GM12892 (cell line): Measurements from ENCODE around the gene FCHO2.

ENCODE experiments used
- DNase-seq: peaks from one replicate; pipeline ENCODE4 v3.0.0; 2011; ENCODE audit not compliant: insufficient read length
- FAIRE-seq: peaks from 2 replicates; lab custom pipeline; 2011; peaks lifted over from hg19 to GRCh38; lab: Jason Lieb, UNC
- POLR2A ChIP-seq: IDR thresholded peaks from 2 replicates; pipeline ENCODE4 v1.6.1; 2011; ENCODE audit warnings: low read depth, low read length, control low read depth
- POLR2AphosphoS5 ChIP-seq: IDR thresholded peaks from 2 replicates; pipeline ENCODE4 v1.6.1; 2011; ENCODE audit warnings: low read depth, low read length, control low read depth
- TAF1 ChIP-seq: IDR thresholded peaks from 2 replicates; pipeline ENCODE4 v1.6.1; 2011; ENCODE audit warnings: low read depth, mild to moderate bottlenecking, control low read depth, low read length, borderline replicate concordance

The FCHO2 gene

GRCh38 chr5:73044546-73044945 lies 88.7 kb downstream of the FCHO2 start:
- TF ChIP-seq POLR2AphosphoS5 = no peak
- TF ChIP-seq TAF1 = no peak
- no peak for TF ChIP-seq POLR2A
- no peak for FAIRE-seq
- no peak for DNase-seq

- DNase-seq (no peak), FAIRE-seq (no peak)
- no peak for TF ChIP-seq POLR2AphosphoS5
- TF ChIP-seq TAF1 = no peak
These were observed 89.8 kb downstream of the FCHO2 start for GRCh38 chr5:73045623-73046022.

GRCh38 chr5:73061593-73061992 lies 105.8 kb downstream of the FCHO2 start:
- FAIRE-seq (no peak), DNase-seq (no peak)
- TF ChIP-seq TAF1 (no peak), POLR2A (no peak), POLR2AphosphoS5 (no peak)

- no peak for FAIRE-seq
- no peak for DNase-seq
- TF ChIP-seq TAF1 (no peak), POLR2AphosphoS5 (no peak), POLR2A (no peak)
These were observed 110.6 kb downstream of the FCHO2 start for GRCh38 chr5:73066466-73066865.

GRCh38 chr5:73067213-73067612 lies 111.4 kb downstream of the FCHO2 start:
- DNase-seq (no peak), FAIRE-seq (no peak)
- TF ChIP-seq TAF1 (no peak), POLR2A (no peak), POLR2AphosphoS5 (no peak)

- FAIRE-seq = no peak
- DNase-seq = no peak
- TF ChIP-seq POLR2AphosphoS5 (no peak), TAF1 (no peak), POLR2A (no peak)
These were observed 125.3 kb downstream of the FCHO2 start for GRCh38 chr5:73081093-73081492.

- TF ChIP-seq POLR2AphosphoS5 (no peak), POLR2A (no peak), TAF1 (no peak)
- DNase-seq = no peak
- FAIRE-seq = no peak
These were observed 132.2 kb downstream of the FCHO2 start for GRCh38 chr5:73088026-73088425.

- DNase-seq (no peak), FAIRE-seq (no peak)
- TF ChIP-seq POLR2A = no peak
- TF ChIP-seq TAF1 = no peak
- no peak for TF ChIP-seq POLR2AphosphoS5
These were observed 138.1 kb downstream of the FCHO2 start for GRCh38 chr5:73093943-73094342.

- no peak for FAIRE-seq
- TF ChIP-seq TAF1 = no peak
- DNase-seq = no peak
These were observed 138.6 kb downstream of the FCHO2 start for GRCh38 chr5:73094415-73094814.

- FAIRE-seq = no peak
- DNase-seq = no peak
- no peak for TF ChIP-seq POLR2AphosphoS5
- no peak for TF ChIP-seq POLR2A
- TF ChIP-seq TAF1 = no peak
These were observed 139.9 kb downstream of the FCHO2 start for GRCh38 chr5:73095564-73096238.

- no peak for FAIRE-seq
- TF ChIP-seq TAF1 (no peak), POLR2A (no peak), POLR2AphosphoS5 (no peak)
- DNase-seq = no peak
These were observed 140.4 kb downstream of the FCHO2 start for GRCh38 chr5:73096239-73096575.

GRCh38 chr5:73097740-73098139 lies 141.9 kb downstream of the FCHO2 start:
- TF ChIP-seq POLR2A (no peak), TAF1 (no peak), POLR2AphosphoS5 (no peak)
- FAIRE-seq (no peak), DNase-seq (no peak)

- DNase-seq = no peak
- FAIRE-seq = no peak
- no peak for TF ChIP-seq POLR2A
- no peak for TF ChIP-seq TAF1
- TF ChIP-seq POLR2AphosphoS5 = no peak
These were observed 144.3 kb downstream of the FCHO2 start for GRCh38 chr5:73100109-73100508.
